Heart left ventricle (tissue), 16 donors: ENCODE measurements around the gene SLC37A1. TPM values are rescaled to one million over a fixed set of nuclear protein-coding genes. Genes with fewer than 3 reads are reported as not detected.

Experiments
- ATAC-seq, 4 donors: fragments of 200-7000 bp; cut with Tn5 transposase; one replicate each; pipeline ENCODE4 v1.9.1; 2020 to 2022; ENCODE audit warnings: moderate library complexity in 4 of 4, mild to moderate bottlenecking in 3 of 4, moderate number of reproducible peaks in 1 of 4
- DNase-seq, 5 donors: peaks; one replicate each; pipeline ENCODE4 v3.0.0-alpha.2; 2020
- H3K27ac ChIP-seq, 12 donors: fragments of 200-600 bp; sonication (generic) in 4 of 12; one replicate each; pipeline versions ENCODE4 v1.5.0 to v1.8.0; 2016 to 2022; ENCODE audit warnings: mild to moderate bottlenecking in 2 of 12
- H3K27me3 ChIP-seq, 9 donors: fragments of 200-600 bp; sonication (generic) in 2 of 9; one replicate each; pipeline versions ENCODE4 v1.5.1 to v1.8.0; 2016 to 2022; ENCODE audit warnings: mild to moderate bottlenecking in 3 of 9
- H3K36me3 ChIP-seq, 9 donors: fragments of 200-600 bp; sonication (generic) in 2 of 9; one replicate each; pipeline versions ENCODE4 v1.5.0 to v1.8.0; 2018 to 2022; ENCODE audit warnings: mild to moderate bottlenecking in 2 of 9
- H3K4me1 ChIP-seq, 12 donors: fragments of 200-600 bp; sonication (generic) in 4 of 12; one replicate each; pipeline versions ENCODE4 v1.5.0 to v1.8.0; 2016 to 2022; ENCODE audit warnings: mild to moderate bottlenecking in 3 of 12
- H3K4me3 ChIP-seq, 12 donors: fragments of 200-600 bp; sonication (generic) in 4 of 12; one replicate each; pipeline versions ENCODE4 v1.5.0 to v1.8.0; 2017 to 2022; ENCODE audit warnings: mild to moderate bottlenecking in 9 of 12, moderate library complexity in 4 of 12
- H3K9me3 ChIP-seq, 12 donors: fragments of 200-600 bp; sonication (generic) in 4 of 12; one replicate each; pipeline versions ENCODE4 v1.5.0 to v1.8.0; 2016 to 2022; ENCODE audit warnings: mild to moderate bottlenecking in 1 of 12
- CTCF ChIP-seq, 12 donors: fragments of 200-600 bp; sonication (generic) in 4 of 12; IDR thresholded peaks; one replicate each; pipeline versions ENCODE4 v1.5.0 to v1.8.0; 2018 to 2022; ENCODE audit warnings: antibody characterized with exemption in 12 of 12, mild to moderate bottlenecking in 5 of 12
- POLR2A ChIP-seq, 2 donors: fragments of 450-650 bp; IDR thresholded peaks; one replicate each; pipeline ENCODE4 v1.6.1; 2017; ENCODE audit warnings: antibody characterized with exemption in 2 of 2, mild to moderate bottlenecking in 2 of 2, moderate library complexity in 2 of 2
- WGBS, 4 donors: extraction: QIAGEN DNeasy Blood & Tissue Kit in 2 of 4; methylation state at CpG; one replicate each; pipeline versions ENCODE4 v1.1.5 to v1.1.7; 2013 to 2018; 5-methylcytosine and 5-hydroxymethylcytosine counted together
- intact Hi-C, 10 donors: fragments of 100-400 bp; cut with DNase I; formaldehyde crosslinking; loops; one replicate each; pipeline versions ENCODE4 v1.11.1 to v1.14.2; 2022
- polyA plus RNA-seq, 2 donors: library from polyadenylated mRNA; stranded (reverse); fragments of 200-250 nt; gene quantifications; one replicate each; pipeline ENCODE4 v1.2.3, GENCODE V29; 2013
- total RNA-seq, 9 donors: library from RNA; depleted of rRNA in 2 of 9; stranded (reverse); fragments of >200 nt in 2 of 9; fragmentation: NEBNext Ultra II Directional in 3 of 9; extraction: Animal tissue kit (Norgen Biotek cat#: 25700) in 3 of 9; gene quantifications; one replicate each; pipeline versions ENCODE4 v1.1.0 to v1.2.4, GENCODE V29; 2016 to 2023
- donor health status: ischemic (EF 13 %, LVEDD 7.1; RV severe dilation, severe dysfunction).
- donor health status: healthy with polysubstance abuse.
- donor health status: DM: no; HTN: yes; CAD: no.
- donor health status: DM: no; HTN: no; CAD: no.
- donor health status: ischemic (EF 25% LVEDD 6.9; RV normal size, moderate dysfunction).
- donor health status: ischemic (EF 25% LVEDD 5.7; RV mildly dilated, moderate dysfunction).
- donor health status: healthy.
- donor health status: DM: yes; HTN: yes; CAD: no.
- donor health status: ischemic (EF 35%, LVEDD 5.7; RV mildly dilated, moderate dysfunction).
- donor health status: nonischemic (EF 11% LVEDD 7.7; RV severe dilation, severe dysfunction).
- donor health status: DM: yes; HTN: yes; CAD: no.
- donor health status: PGD.
- donor health status: ischemic (EF 29% LVEDD 5.4; RV normal size, mild dysfunction).
- donor health status: nonischemic (EF 23%, LVEDD 6.1; RV moderate dilation, normal function).

Gene SLC37A1
- total and polyA plus RNA-seq, 11 donors = 2.2 to 13.0 (median 3.8) TPM

- Histone ChIP-seq H3K27me3 (no peaks in the 10 kb centered on the region), H3K9me3 (no peaks in the 10 kb centered on the region), H3K27ac (no peak overlapping the region), H3K4me3 (no peak overlapping the region), H3K36me3 (peaks cover 0 to 86% (median 45%) of the 10 kb centered on the region in 9 donors), H3K4me1 (no peaks in the 10 kb centered on the region)
- peak in 3 of 5 donors; percentile 13 to 57 (median 18) for DNase-seq
- no peak for ATAC-seq
- intact Hi-C loops = loop anchor here in 1 of 10 donors (10.0 kb wide), 1 partner anchor 62 kb away; no protein-coding TSS in a partner anchor
- 87 to 90% (median 88%) methylated on average over 15 to 16 of the region's 16 CpGs for WGBS, 4 donors
- TF ChIP-seq POLR2A (IDR thresholded peaks at IDR 0.05) (no peak), CTCF (IDR thresholded peaks at IDR 0.05) (no peak)
These were observed 53.0 kb downstream of the SLC37A1 start for GRCh38 chr21:42566524-42567213.

- H3K9me3 ChIP-seq = no peaks in the 10 kb centered on the region
- no peak overlapping the region for H3K4me3 ChIP-seq
- peaks cover 0 to 86% (median 40%) of the 10 kb centered on the region in 9 donors for H3K36me3 ChIP-seq
- no peaks in the 10 kb centered on the region for H3K27me3 ChIP-seq
- H3K4me1 ChIP-seq = no peaks in the 10 kb centered on the region
- 87 to 94% (median 94%) methylated on average over 9 to 10 of the region's 10 CpGs for WGBS, 4 donors
- DNase-seq (peak in 1 of 5 donors; percentile 37), ATAC-seq (no peak)
- H3K27ac ChIP-seq = no peak overlapping the region
- TF ChIP-seq POLR2A (IDR thresholded peaks at IDR 0.05) (no peak), CTCF (IDR thresholded peaks at IDR 0.05) (no peak)
- intact Hi-C loops = loop anchor here in 1 of 10 donors (10.0 kb wide), 1 partner anchor 62 kb away; no protein-coding TSS in a partner anchor
These were observed 53.5 kb downstream of the SLC37A1 start for GRCh38 chr21:42567214-42567555.

- H3K36me3 ChIP-seq = peaks cover 0 to 85% (median 37%) of the 10 kb centered on the region in 9 donors
- H3K4me3 ChIP-seq = no peak overlapping the region
- no peak for TF ChIP-seq CTCF (IDR thresholded peaks at IDR 0.05)
- TF ChIP-seq POLR2A (IDR thresholded peaks at IDR 0.05) = no peak
- no peaks in the 10 kb centered on the region for H3K27me3 ChIP-seq
- no peak for ATAC-seq
- intact Hi-C loops = loop anchor here in 1 of 10 donors (10.0 kb wide), 1 partner anchor 63 kb away; no protein-coding TSS in a partner anchor
- H3K4me1 ChIP-seq = no peaks in the 10 kb centered on the region
- peak in 3 of 5 donors; percentile 10 to 36 (median 14) for DNase-seq
- no peak overlapping the region for H3K27ac ChIP-seq
- 83 to 91% (median 90%) methylated on average over 14 of the region's 14 CpGs for WGBS, 4 donors
- H3K9me3 ChIP-seq = no peaks in the 10 kb centered on the region
These were observed 54.2 kb downstream of the SLC37A1 start for GRCh38 chr21:42567861-42568260.

- 96 to 99% (median 97%) methylated on average over 19 of the region's 19 CpGs for WGBS, 4 donors
- Histone ChIP-seq H3K4me3 (no peak overlapping the region), H3K4me1 (no peaks in the 10 kb centered on the region), H3K27ac (no peak overlapping the region), H3K27me3 (no peaks in the 10 kb centered on the region), H3K9me3 (no peaks in the 10 kb centered on the region), H3K36me3 (peaks cover 0 to 85% (median 36%) of the 10 kb centered on the region in 9 donors)
- ATAC-seq (no peak), DNase-seq (peak in 2 of 5 donors; percentile 11 to 33)
- intact Hi-C loops = loop anchor here in 1 of 10 donors (10.0 kb wide), 1 partner anchor 64 kb away; no protein-coding TSS in a partner anchor
- TF ChIP-seq POLR2A (IDR thresholded peaks at IDR 0.05) = no peak
- no peak for TF ChIP-seq CTCF (IDR thresholded peaks at IDR 0.05)
These were observed 54.7 kb downstream of the SLC37A1 start for GRCh38 chr21:42568376-42568775.
